Subcutaneous adipose tissue (tissue), 4 donors: ENCODE results near the gene NFIB. TPM values are rescaled to one million over a fixed set of nuclear protein-coding genes. Genes with fewer than 3 reads are reported as not detected.

ENCODE experiments used
- total RNA-seq, 4 donors: library from RNA; depleted of rRNA; stranded (reverse); fragments of >200 nt; gene quantifications; one replicate each; pipeline ENCODE4 v1.1.0, GENCODE V29; 2016
- TF ChIP-seq, protein P1 (sequence below): fragments of 450-650 bp; IDR thresholded peaks from one replicate; pipeline ENCODE4 v1.5.1; 2016; ENCODE audit warnings: low read depth, mild to moderate bottlenecking, control low read depth, antibody characterized with exemption, moderate library complexity

Gene NFIB
- total RNA-seq, 4 donors from 2014 or later: 79.2 to 215 (median 126) TPM

DNA sequence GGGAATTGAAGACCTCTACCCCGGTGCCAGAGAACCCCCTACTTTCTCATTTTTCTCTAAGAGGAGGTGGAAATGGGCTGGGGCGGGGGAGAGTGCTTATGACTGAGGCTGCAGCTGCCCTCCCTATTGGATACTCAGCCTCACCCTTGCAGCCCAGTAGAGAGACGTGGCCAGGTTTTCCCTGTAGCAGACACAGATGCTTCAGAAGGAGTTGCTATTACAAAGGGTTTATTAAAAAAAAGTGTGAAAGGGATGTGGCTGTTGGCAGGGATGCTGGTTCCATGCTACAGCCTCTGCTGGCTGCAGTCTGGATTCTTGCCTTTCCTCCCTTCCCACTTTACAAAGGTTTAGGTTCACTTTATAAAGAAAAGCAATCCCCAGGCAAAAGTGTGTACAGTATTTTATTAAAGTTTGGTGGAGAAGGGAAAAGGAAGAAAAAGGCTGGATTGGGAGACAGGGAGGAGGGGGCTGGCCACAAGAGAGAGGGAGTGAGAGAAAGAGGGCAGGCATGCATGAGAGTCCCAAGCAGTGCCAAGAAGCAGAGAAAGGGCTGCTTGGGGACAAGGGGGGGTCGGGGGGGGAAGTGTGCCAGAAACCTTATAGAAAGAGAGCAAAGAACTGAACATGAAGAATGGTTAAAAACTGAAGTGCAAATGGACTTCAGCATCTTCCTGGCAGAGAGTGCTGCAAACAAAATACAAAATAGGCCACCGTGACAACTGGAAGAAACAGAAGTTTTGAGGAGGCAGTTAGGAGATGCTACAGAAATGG lies 29.5 kb upstream of the NFIB start:
- TF ChIP-seq, protein P1, sequence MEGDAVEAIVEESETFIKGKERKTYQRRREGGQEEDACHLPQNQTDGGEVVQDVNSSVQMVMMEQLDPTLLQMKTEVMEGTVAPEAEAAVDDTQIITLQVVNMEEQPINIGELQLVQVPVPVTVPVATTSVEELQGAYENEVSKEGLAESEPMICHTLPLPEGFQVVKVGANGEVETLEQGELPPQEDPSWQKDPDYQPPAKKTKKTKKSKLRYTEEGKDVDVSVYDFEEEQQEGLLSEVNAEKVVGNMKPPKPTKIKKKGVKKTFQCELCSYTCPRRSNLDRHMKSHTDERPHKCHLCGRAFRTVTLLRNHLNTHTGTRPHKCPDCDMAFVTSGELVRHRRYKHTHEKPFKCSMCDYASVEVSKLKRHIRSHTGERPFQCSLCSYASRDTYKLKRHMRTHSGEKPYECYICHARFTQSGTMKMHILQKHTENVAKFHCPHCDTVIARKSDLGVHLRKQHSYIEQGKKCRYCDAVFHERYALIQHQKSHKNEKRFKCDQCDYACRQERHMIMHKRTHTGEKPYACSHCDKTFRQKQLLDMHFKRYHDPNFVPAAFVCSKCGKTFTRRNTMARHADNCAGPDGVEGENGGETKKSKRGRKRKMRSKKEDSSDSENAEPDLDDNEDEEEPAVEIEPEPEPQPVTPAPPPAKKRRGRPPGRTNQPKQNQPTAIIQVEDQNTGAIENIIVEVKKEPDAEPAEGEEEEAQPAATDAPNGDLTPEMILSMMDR: no peak

DNA sequence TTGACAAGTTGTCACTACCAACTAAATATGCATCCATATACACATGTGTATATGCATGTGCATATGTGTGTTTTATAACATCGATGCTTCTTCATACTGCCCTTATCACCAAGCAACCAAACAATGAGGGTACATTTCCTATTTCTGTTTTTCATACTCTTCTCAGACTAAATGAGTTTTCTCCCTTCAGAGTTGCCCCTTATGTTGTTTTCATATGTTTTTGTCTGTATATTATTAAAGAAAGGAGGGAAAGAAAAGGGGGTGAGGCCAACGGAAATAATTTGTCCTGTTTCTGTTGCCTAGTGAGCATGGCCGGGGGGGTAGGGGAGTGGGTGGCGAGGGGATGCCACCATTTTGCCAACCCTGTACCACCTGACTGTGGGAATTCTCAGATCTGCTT lies 28.8 kb upstream of the NFIB start:
- TF ChIP-seq, protein P1: no peak

DNA sequence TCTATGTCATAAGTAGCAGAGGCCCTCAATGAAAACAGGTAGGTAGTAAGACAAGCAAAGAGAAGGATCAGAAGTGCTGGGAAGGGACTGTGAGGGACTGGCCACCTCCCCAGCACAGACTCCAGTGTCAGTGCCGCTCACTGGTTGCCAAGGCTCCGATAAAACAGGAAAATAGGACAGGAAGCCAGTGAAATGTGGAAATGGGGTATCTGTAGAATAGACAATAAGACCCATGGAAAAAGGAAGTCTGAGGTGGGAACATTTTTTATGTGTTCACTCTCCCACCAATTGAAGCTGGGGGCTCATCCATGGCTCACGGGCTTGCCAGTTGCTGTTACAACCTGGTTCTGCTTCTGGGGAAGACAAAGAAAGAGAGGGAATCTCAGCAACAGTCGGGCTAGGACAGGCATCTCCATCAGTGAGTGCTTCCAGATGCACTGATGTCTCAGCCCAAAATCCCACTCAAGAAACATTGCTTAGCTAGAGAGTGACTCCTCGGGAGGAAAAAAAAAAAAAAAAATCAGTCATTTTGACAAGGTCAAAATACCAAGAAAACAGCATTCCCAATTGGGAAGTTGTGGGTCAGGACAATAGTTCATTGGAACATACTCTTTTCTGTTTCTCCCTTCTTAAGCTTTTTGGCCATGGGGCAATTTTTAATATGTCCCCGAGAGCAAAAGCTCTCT lies 27.6 kb upstream of the NFIB start:
- TF ChIP-seq, protein P1: no peak

- TF ChIP-seq, protein P1: no peak
Observed at GRCh38 chr9:14340994-14341393, 27.1 kb upstream of the NFIB start.

DNA sequence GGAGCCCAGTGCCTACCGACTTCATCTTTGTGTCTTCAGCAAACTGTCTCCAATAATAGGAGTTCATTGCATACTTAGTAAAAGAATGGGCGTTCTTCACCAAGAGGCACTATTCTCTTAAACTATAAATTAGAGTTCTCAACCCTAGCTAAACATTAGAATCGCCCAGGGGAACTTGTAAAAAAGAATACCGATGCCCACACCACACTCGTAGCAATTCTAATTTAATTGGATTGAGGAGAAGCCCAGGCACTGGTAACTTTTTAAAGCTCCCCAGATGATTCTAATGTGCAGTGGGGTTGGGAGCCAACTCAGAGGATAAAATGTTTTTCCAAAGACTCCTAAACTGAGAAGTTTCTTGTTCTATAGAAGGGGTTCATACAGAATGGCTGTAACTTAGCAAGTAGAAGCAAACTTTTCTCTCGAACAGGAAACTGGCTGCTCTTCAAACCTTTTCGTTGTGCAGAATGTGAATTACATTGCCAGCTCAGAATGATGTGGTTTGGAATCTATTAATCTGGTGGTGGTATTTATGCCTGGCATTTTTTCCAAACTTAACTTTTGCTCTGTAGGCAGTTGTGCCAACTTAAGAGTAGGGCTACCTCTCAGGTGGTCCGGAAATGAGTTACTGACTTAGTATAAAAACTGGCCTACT lies 26.4 kb upstream of the NFIB start:
- TF ChIP-seq, protein P1: no peak

- TF ChIP-seq, protein P1: no peak
Observed at GRCh38 chr9:14339746-14340145, 25.8 kb upstream of the NFIB start.

GRCh38 chr9:14337615-14338014 lies 23.7 kb upstream of the NFIB start:
- TF ChIP-seq, protein P1: no peak
